PC-9 (cell line): ENCODE measurements around the gene EVX1.

Experiments used
- CTCF ChIP-seq: fragments of 200-600 bp; sonication (generic); conservative IDR thresholded peaks from 2 replicates; pipeline ENCODE4 v1.6.1; 2017; ENCODE audit warnings: mixed run types, antibody characterized with exemption, mild to moderate bottlenecking, moderate library complexity
- EZH2 ChIP-seq: fragments of 200-600 bp; sonication (generic); IDR thresholded peaks from 2 replicates; pipeline ENCODE4 v1.8.0; 2017; ENCODE audit warnings: antibody characterized with exemption, low read depth

GRCh38 chr7:27295236-27295635, 52.6 kb downstream of the EVX1 start:
- TF ChIP-seq CTCF (no peak), EZH2 (no peak)
